22Rv1 (cell line): Measurements from ENCODE around the gene WAC.

ENCODE experiments used
- CTCF ChIP-seq: fragments of 450-650 bp; IDR thresholded peaks from 2 replicates; pipeline ENCODE4 v1.5.1; 2017; ENCODE audit warnings: mild to moderate bottlenecking
- ZFX ChIP-seq: fragments of 450-650 bp; IDR thresholded peaks from 2 replicates; pipeline ENCODE4 v1.6.1; 2017; ENCODE audit warnings: antibody characterized with exemption, borderline replicate concordance

GRCh38 chr10:28508304-28508925 is 24.5 kb upstream of the WAC start:
- TF ChIP-seq CTCF (no peak), ZFX (no peak)
